GM23338 (cell line): ENCODE data around the gene DOCK7. TPM values are rescaled to one million over a fixed set of nuclear protein-coding genes. Genes with fewer than 3 reads are reported as not detected.

Experiments used
- ATAC-seq: fragments of 200-7000 bp; cut with Tn5 transposase; 3 replicates; pipeline ENCODE4 v1.9.1; 2020
- DNase-seq: peaks from one replicate; pipeline ENCODE4 v3.0.0-alpha.2; 2015; ENCODE audit warnings: low spot score
- H2AFZ ChIP-seq: fragments of 200-600 bp; sonication (generic); 2 replicates; pipeline ENCODE4 v1.8.0; 2016; ENCODE audit warnings: antibody characterized with exemption, mild to moderate bottlenecking, moderate library complexity
- H3F3A ChIP-seq: fragments of 200-600 bp; sonication (generic); replicated peaks from 2 replicates; pipeline ENCODE4 v1.8.0; 2017; ENCODE audit warnings: antibody characterized with exemption, mixed run types, low read depth
- H3K27ac ChIP-seq: fragments of 200-600 bp; sonication (generic); 2 replicates; pipeline ENCODE4 v1.6.1; 2016; ENCODE audit warnings: low read depth
- H3K27me3 ChIP-seq: fragments of 200-600 bp; sonication (generic); 2 replicates; pipeline ENCODE4 v1.8.0; 2016; ENCODE audit warnings: mild to moderate bottlenecking, mixed run types, moderate library complexity; ENCODE audit not compliant: insufficient read depth
- H3K36me3 ChIP-seq: fragments of 200-600 bp; sonication (generic); 2 replicates; pipeline ENCODE4 v1.8.0; 2016; ENCODE audit warnings: mild to moderate bottlenecking; ENCODE audit not compliant: insufficient read depth
- H3K4me1 ChIP-seq: fragments of 200-600 bp; sonication (generic); 2 replicates; pipeline ENCODE4 v1.8.0; 2016; ENCODE audit warnings: mild to moderate bottlenecking, moderate library complexity; ENCODE audit not compliant: insufficient read depth
- H3K4me2 ChIP-seq: fragments of 200-600 bp; sonication (generic); 2 replicates; pipeline ENCODE4 v1.7.1; 2017; ENCODE audit warnings: mixed run types
- H3K4me3 ChIP-seq: fragments of 200-600 bp; sonication (generic); 2 replicates; pipeline ENCODE4 v1.6.1; 2016; ENCODE audit warnings: mixed run types
- H3K79me2 ChIP-seq: fragments of 200-600 bp; sonication (generic); replicated peaks from 2 replicates; pipeline ENCODE4 v1.8.0; 2017; ENCODE audit warnings: mild to moderate bottlenecking; ENCODE audit not compliant: insufficient read depth
- H3K9me2 ChIP-seq: fragments of 200-600 bp; sonication (generic); 2 replicates; pipeline ENCODE4 v1.8.0; 2017; ENCODE audit not compliant: insufficient read depth
- H4K20me1 ChIP-seq: fragments of 200-600 bp; sonication (generic); replicated peaks from 2 replicates; pipeline ENCODE4 v1.8.0; 2017; ENCODE audit warnings: mild to moderate bottlenecking; ENCODE audit not compliant: insufficient read depth
- H3K27ac Mint-ChIP-seq: 2 replicates; pipeline ENCODE4 v1.8.0; 2020; ENCODE audit warnings: inconsistent platforms, mild to moderate bottlenecking, moderate library complexity, mixed read lengths
- H3K27me3 Mint-ChIP-seq: 3 replicates; pipeline ENCODE4 v1.8.0; 2022; ENCODE audit warnings: low read depth, mild to moderate bottlenecking, moderate library complexity, mixed read lengths, inconsistent platforms; ENCODE audit not compliant: insufficient read depth, poor library complexity
- H3K36me3 Mint-ChIP-seq: 3 replicates; pipeline ENCODE4 v1.8.0; 2021; ENCODE audit warnings: low read depth, mild to moderate bottlenecking, inconsistent platforms, moderate library complexity, mixed read lengths
- H3K4me1 Mint-ChIP-seq: 3 replicates; pipeline ENCODE4 v1.8.0; 2020; ENCODE audit warnings: mild to moderate bottlenecking, inconsistent platforms, mixed read lengths
- H3K4me3 Mint-ChIP-seq: 3 replicates; pipeline ENCODE4 v1.8.0; 2021; ENCODE audit warnings: moderate library complexity, mild to moderate bottlenecking, inconsistent platforms, mixed read lengths
- H3K9me3 Mint-ChIP-seq: 3 replicates; pipeline ENCODE4 v1.8.0; 2020; ENCODE audit warnings: moderate library complexity, mild to moderate bottlenecking, inconsistent platforms, mixed read lengths
- EZH2phosphoT487 ChIP-seq: fragments of 200-600 bp; sonication (generic); IDR thresholded peaks from one replicate; pipeline ENCODE4 v1.8.1; 2018; ENCODE audit warnings: antibody characterized with exemption; ENCODE audit not compliant: unreplicated experiment
- POLR2AphosphoS5 ChIP-seq: IDR thresholded peaks from 2 replicates; pipeline ENCODE4 v1.6.1; 2016; ENCODE audit warnings: antibody characterized with exemption, low read depth
- REST ChIP-seq: IDR thresholded peaks from one replicate; pipeline ENCODE4 v1.6.1; 2018; ENCODE audit warnings: antibody characterized with exemption; ENCODE audit not compliant: unreplicated experiment
- STAT1 ChIP-seq: IDR thresholded peaks from one replicate; pipeline ENCODE4 v1.6.1; 2016; ENCODE audit warnings: antibody characterized with exemption; ENCODE audit not compliant: unreplicated experiment
- long read RNA-seq: library from polyadenylated mRNA; unstranded; transcript quantifications from one replicate; pipeline ENCODE4 v2.0.0, GENCODE V29; 2020; ENCODE audit not compliant: unreplicated experiment
- polyA plus RNA-seq: library from polyadenylated mRNA; unstranded; fragments of >200 nt; fragmentation: Nextera tagmentation; extraction: Ambion mirVana; gene quantifications from 2 replicates; pipeline ENCODE4 v1.2.1, GENCODE V29; 2016
- total RNA-seq: library from RNA; depleted of rRNA; stranded (reverse); fragments of >200 nt; shearing (Covaris generic); gene quantifications from 2 replicates; pipeline ENCODE4 v1.2.3, GENCODE V29; 2014; rRNA removed

Gene DOCK7
- total RNA-seq (37.3 and 37.4 TPM in 2 replicates), polyA plus RNA-seq (11.9 and 20.5 TPM in 2 replicates)
- long read RNA-seq, partial matches to known transcripts, result 2 of 4 reads
- long read RNA-seq, other reads (novel, unspliced or antisense), result 0 of 4 reads

- peak within 1 kb of the TSS; percentile 98 for H2AFZ ChIP-seq
- ATAC-seq (peak; percentile 86), DNase-seq (peak; percentile 93)
- H3K27ac ChIP-seq, result peak within 1 kb of the TSS; percentile 78; the same call in 1 of the 2 replicates
- 0 out of 2 replicates have a peak, but pooled peaks cover 4% of the 10 kb centered on the region for H4K20me1 ChIP-seq
- H3K9me3 Mint-ChIP-seq, result no peaks in the 10 kb centered on the region; the same call in 2 of the 3 replicates
- H3K27me3 Mint-ChIP-seq, result peaks cover 10% of the 10 kb centered on the region
- H3K4me1 Mint-ChIP-seq, result peaks cover 25% of the 10 kb centered on the region
- peak within 1 kb of the TSS; percentile 95 for H3K4me3 Mint-ChIP-seq
- peaks cover 13% of the 10 kb centered on the region for H3K4me1 ChIP-seq
- no peaks in the 10 kb centered on the region for H3K36me3 Mint-ChIP-seq
- peak within 1 kb of the TSS; percentile 89 for H3K4me3 ChIP-seq
- TF ChIP-seq STAT1 (no peak), EZH2phosphoT487 (no peak), POLR2AphosphoS5 (0 out of 2 replicates have a peak, but pooled peaks have one; percentile 40)
- peak within 1 kb of the TSS; percentile 98 for H3K27ac Mint-ChIP-seq
- H3K27me3 ChIP-seq, result 0 out of 2 replicates have a peak, but pooled peaks cover 4% of the 10 kb centered on the region
- 0 out of 2 replicates have a peak, but pooled peaks cover 4% of the 10 kb centered on the region for H3F3A ChIP-seq
- no peaks in the 10 kb centered on the region for H3K36me3 ChIP-seq
- no peaks in the 10 kb centered on the region for H3K9me2 ChIP-seq
- H3K79me2 ChIP-seq, result peaks cover 27% of the 10 kb centered on the region
- peak within 1 kb of the TSS; percentile 96 for H3K4me2 ChIP-seq
Observed at GRCh38 chr1:62687903-62688686, at the start of gene DOCK7. Gene DOCK7 (minus strand): TSS chr1:62688386. CDS start chr1:62688264, 122 bp downstream.

GRCh38 chr1:62735491-62736171, 47.4 kb upstream of the DOCK7 start:
- no peaks in the 10 kb centered on the region for H3K79me2 ChIP-seq
- H3K9me3 Mint-ChIP-seq, result peaks cover 5% of the 10 kb centered on the region; the same call in 1 of the 3 replicates
- no peaks in the 10 kb centered on the region for H4K20me1 ChIP-seq
- DNase-seq, result no peak
- no peak for ATAC-seq
- H3K4me3 ChIP-seq, result no peak overlapping the region
- H3K36me3 ChIP-seq, result no peaks in the 10 kb centered on the region
- H3K4me1 Mint-ChIP-seq, result peaks cover 13% of the 10 kb centered on the region; the same call in 2 of the 3 replicates
- peaks cover 9% of the 10 kb centered on the region; the same call in 2 of the 3 replicates for H3K36me3 Mint-ChIP-seq
- H3K4me2 ChIP-seq, result no peak overlapping the region
- H3K4me3 Mint-ChIP-seq, result no peak overlapping the region
- peaks cover 4% of the 10 kb centered on the region for H3K27me3 Mint-ChIP-seq
- no peaks in the 10 kb centered on the region for H3K9me2 ChIP-seq
- H2AFZ ChIP-seq, result peak overlapping the region; percentile 0; the same call in 1 of the 2 replicates
- H3K27me3 ChIP-seq, result no peaks in the 10 kb centered on the region
- no peak overlapping the region for H3K27ac ChIP-seq
- no peak for TF ChIP-seq REST
- H3K4me1 ChIP-seq, result peaks cover 4% of the 10 kb centered on the region; the same call in 1 of the 2 replicates
- H3F3A ChIP-seq, result no peaks in the 10 kb centered on the region
- no peak overlapping the region for H3K27ac Mint-ChIP-seq
